Measurements from ENCODE around the gene UBE2F.
"Not testable (repeated sequence)": the region's sequence is repeated elsewhere in the genome, so short reads cannot be mapped to it uniquely, and the experiment has no call there.

The UBE2F gene

GRCh38 chr2:238029853-238030252, 63.0 kb downstream of the UBE2F start:
- no peak for DNase-seq (ENCODE audit: low read depth)
- TF ChIP-seq CTCF (IDR thresholded peaks at IDR 0.05; ENCODE audit: insufficient read depth, low read depth, low read length, missing control alignments), result no peak
- H3K4me3 ChIP-seq (ENCODE audit: low read length), result no peak overlapping the region

GRCh38 chr2:238030422-238031155, 63.8 kb downstream of the UBE2F start:
- DNase-seq (ENCODE audit: low read depth), result no peak
- TF ChIP-seq CTCF (IDR thresholded peaks at IDR 0.05; ENCODE audit: insufficient read depth, low read depth, low read length, missing control alignments), result peak; percentile 7
- no peak overlapping the region for H3K4me3 ChIP-seq (ENCODE audit: low read length)

GRCh38 chr2:238031751-238032150, 64.9 kb downstream of the UBE2F start:
- H3K4me3 ChIP-seq (ENCODE audit: low read length), result no peak overlapping the region
- TF ChIP-seq CTCF (IDR thresholded peaks at IDR 0.05; ENCODE audit: insufficient read depth, low read depth, low read length, missing control alignments), result no peak
- DNase-seq (ENCODE audit: low read depth), result no peak

GRCh38 chr2:238032755-238033337, 66.0 kb downstream of the UBE2F start:
- no peak overlapping the region for H3K4me3 ChIP-seq (ENCODE audit: low read length)
- no peak for TF ChIP-seq CTCF (IDR thresholded peaks at IDR 0.05; ENCODE audit: insufficient read depth, low read depth, low read length, missing control alignments)
- DNase-seq (ENCODE audit: low read depth), result no peak

- H3K4me3 ChIP-seq (ENCODE audit: low read length); DNase-seq (ENCODE audit: low read depth): not testable (repeated sequence)
Measured at GRCh38 chr2:238033991-238034390, 67.2 kb downstream of the UBE2F start.

- no peak for TF ChIP-seq CTCF (IDR thresholded peaks at IDR 0.05; ENCODE audit: insufficient read depth, low read depth, low read length, missing control alignments)
- H3K4me3 ChIP-seq (ENCODE audit: low read length), result no peak overlapping the region
- DNase-seq (ENCODE audit: low read depth), result no peak
Measured at GRCh38 chr2:238038203-238038602, 71.4 kb downstream of the UBE2F start.

- DNase-seq (ENCODE audit: low read depth), result no peak
- no peak overlapping the region for H3K4me3 ChIP-seq (ENCODE audit: low read length)
- TF ChIP-seq CTCF (IDR thresholded peaks at IDR 0.05; ENCODE audit: insufficient read depth, low read depth, low read length, missing control alignments), result no peak
Measured at GRCh38 chr2:238039151-238039550, 72.3 kb downstream of the UBE2F start.

All from epithelial cell of esophagus (primary cell).